Astrocyte (in vitro differentiated cells and primary cell): ENCODE results near the gene PAOX. TPM values are rescaled to one million over a fixed set of nuclear protein-coding genes. Genes with fewer than 3 reads are reported as not detected.

Source experiments
- DNase-seq: peaks from one replicate; pipeline ENCODE4 v3.0.0-alpha.2; 2010; ENCODE audit warnings: low read depth
- FAIRE-seq: peaks from 2 replicates; lab custom pipeline; 2011; peaks lifted over from hg19 to GRCh38; lab: Jason Lieb, UNC
- H2AFZ ChIP-seq: 2 replicates; pipeline ENCODE4 v1.6.0; 2012; ENCODE audit warnings: low read depth, low read length, inconsistent platforms
- H3K27ac ChIP-seq: 2 replicates; pipeline ENCODE4 v1.5.1; 2011; ENCODE audit warnings: low read depth, low read length, inconsistent platforms
- H3K27me3 ChIP-seq: 2 replicates; pipeline ENCODE4 v1.6.0; 2011; ENCODE audit warnings: low read length, inconsistent platforms; ENCODE audit not compliant: insufficient read depth
- H3K36me3 ChIP-seq: 2 replicates; pipeline ENCODE4 v1.5.1; 2011; ENCODE audit warnings: low read length, inconsistent platforms; ENCODE audit not compliant: insufficient read depth
- H3K4me1 ChIP-seq: 2 replicates; pipeline ENCODE4 v1.5.1; 2011; ENCODE audit warnings: low read length, inconsistent platforms; ENCODE audit not compliant: insufficient read depth
- H3K4me2 ChIP-seq: 2 replicates; pipeline ENCODE4 v1.6.0; 2012; ENCODE audit warnings: low read length, inconsistent platforms
- H3K4me3 ChIP-seq: 2 replicates; pipeline ENCODE4 v1.5.1; 2011; ENCODE audit warnings: low read depth, mild to moderate bottlenecking, low read length, inconsistent platforms; ENCODE audit not compliant: insufficient read depth
- H3K79me2 ChIP-seq: 2 replicates; pipeline ENCODE4 v1.6.0; 2012; ENCODE audit warnings: mild to moderate bottlenecking, low read length, inconsistent platforms; ENCODE audit not compliant: insufficient read depth
- H3K9ac ChIP-seq: 2 replicates; pipeline ENCODE4 v1.6.0; 2012; ENCODE audit warnings: mild to moderate bottlenecking, low read length, inconsistent platforms
- H3K9me3 ChIP-seq: 2 replicates; pipeline ENCODE4 v1.5.1; 2012; ENCODE audit warnings: low read depth, mild to moderate bottlenecking, low read length, inconsistent platforms; ENCODE audit not compliant: insufficient read depth
- H4K20me1 ChIP-seq: 2 replicates; pipeline ENCODE4 v1.6.0; 2012; ENCODE audit warnings: low read length, inconsistent platforms; ENCODE audit not compliant: insufficient read depth
- H3K27ac Mint-ChIP-seq: one replicate; pipeline ENCODE4 v1.8.0; 2021; ENCODE audit warnings: mild to moderate bottlenecking, mixed read lengths; ENCODE audit not compliant: unreplicated experiment
- H3K27me3 Mint-ChIP-seq: one replicate; pipeline ENCODE4 v1.8.0; 2021; ENCODE audit warnings: low read depth, mixed read lengths; ENCODE audit not compliant: unreplicated experiment
- H3K36me3 Mint-ChIP-seq: one replicate; pipeline ENCODE4 v1.8.0; 2021; ENCODE audit warnings: low read depth, mixed read lengths; ENCODE audit not compliant: unreplicated experiment
- H3K4me1 Mint-ChIP-seq: one replicate; pipeline ENCODE4 v1.8.0; 2021; ENCODE audit warnings: low read depth, mixed read lengths; ENCODE audit not compliant: unreplicated experiment
- H3K4me3 Mint-ChIP-seq: one replicate; pipeline ENCODE4 v1.8.0; 2021; ENCODE audit warnings: mild to moderate bottlenecking, moderate library complexity, mixed read lengths; ENCODE audit not compliant: unreplicated experiment
- H3K9me3 Mint-ChIP-seq: one replicate; pipeline ENCODE4 v1.8.0; 2021; ENCODE audit warnings: mild to moderate bottlenecking, mixed read lengths; ENCODE audit not compliant: unreplicated experiment
- EZH2 ChIP-seq: IDR thresholded peaks from 2 replicates; pipeline ENCODE4 v1.6.1; 2012; ENCODE audit warnings: mild to moderate bottlenecking, low read length, inconsistent platforms; ENCODE audit not compliant: insufficient read depth
- total RNA-seq: library from RNA; stranded (reverse); gene quantifications from 2 replicates; pipeline ENCODE4 v1.2.1, GENCODE V29; 2021
- TF ChIP-seq, protein P1 (sequence below): IDR thresholded peaks from 2 replicates; pipeline ENCODE4 v1.5.1; 2011; ENCODE audit warnings: low read depth, mild to moderate bottlenecking, inconsistent platforms, low read length, moderate library complexity; ENCODE audit not compliant: insufficient read depth

The PAOX gene
- total RNA-seq, 1 donor from 2014 or later = 7.9 TPM

DNA sequence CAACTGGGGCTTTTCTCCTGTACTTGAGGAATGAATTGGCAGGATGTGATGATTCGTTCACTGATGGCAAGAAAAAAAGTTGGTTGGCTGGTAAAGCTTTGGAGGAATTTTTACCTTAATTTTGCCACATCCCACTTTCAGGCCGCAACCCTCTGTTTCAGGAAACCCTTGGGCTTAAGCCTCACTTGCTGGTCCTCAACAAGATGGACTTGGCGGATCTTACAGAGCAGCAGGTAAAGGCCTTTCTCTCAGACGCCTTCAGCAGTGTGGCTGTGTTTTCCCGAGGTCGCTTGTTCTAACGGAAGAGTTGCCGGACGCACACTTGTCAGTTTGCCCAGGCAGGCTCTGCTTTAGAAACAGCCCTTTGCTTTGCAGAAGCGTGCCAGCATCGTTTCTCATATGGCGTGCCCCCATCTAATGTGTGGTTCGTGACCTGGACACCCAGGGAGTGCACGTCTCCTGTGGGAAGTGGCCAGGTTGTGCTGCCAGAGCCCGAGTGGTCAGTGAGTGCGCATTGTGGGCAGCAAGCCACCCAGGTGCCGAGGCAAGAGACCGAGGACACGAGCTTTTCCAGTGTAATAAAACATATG lies 17.1 kb downstream of the PAOX start:
- no peak overlapping the region for H3K4me2 ChIP-seq
- peaks cover 6% of the 10 kb centered on the region for H3K4me1 ChIP-seq
- Mint-ChIP-seq H3K4me1 (peaks cover 24% of the 10 kb centered on the region), H3K36me3 (peaks cover 19% of the 10 kb centered on the region), H3K9me3 (no peaks in the 10 kb centered on the region), H3K27ac (no peak overlapping the region), H3K27me3 (no peaks in the 10 kb centered on the region), H3K4me3 (peak overlapping the region; percentile 92)
- no peak overlapping the region for H2AFZ ChIP-seq
- peaks cover 55% of the 10 kb centered on the region for H3K79me2 ChIP-seq
- no peaks in the 10 kb centered on the region for H3K9me3 ChIP-seq
- no peaks in the 10 kb centered on the region for H3K27me3 ChIP-seq
- H3K4me3 ChIP-seq = no peak overlapping the region
- no peak for DNase-seq
- peaks cover 11% of the 10 kb centered on the region for H3K36me3 ChIP-seq
- no peak overlapping the region for H3K9ac ChIP-seq
- no peak overlapping the region for H3K27ac ChIP-seq
- peaks cover 7% of the 10 kb centered on the region for H4K20me1 ChIP-seq
- FAIRE-seq = no peak
- TF ChIP-seq, protein P1, sequence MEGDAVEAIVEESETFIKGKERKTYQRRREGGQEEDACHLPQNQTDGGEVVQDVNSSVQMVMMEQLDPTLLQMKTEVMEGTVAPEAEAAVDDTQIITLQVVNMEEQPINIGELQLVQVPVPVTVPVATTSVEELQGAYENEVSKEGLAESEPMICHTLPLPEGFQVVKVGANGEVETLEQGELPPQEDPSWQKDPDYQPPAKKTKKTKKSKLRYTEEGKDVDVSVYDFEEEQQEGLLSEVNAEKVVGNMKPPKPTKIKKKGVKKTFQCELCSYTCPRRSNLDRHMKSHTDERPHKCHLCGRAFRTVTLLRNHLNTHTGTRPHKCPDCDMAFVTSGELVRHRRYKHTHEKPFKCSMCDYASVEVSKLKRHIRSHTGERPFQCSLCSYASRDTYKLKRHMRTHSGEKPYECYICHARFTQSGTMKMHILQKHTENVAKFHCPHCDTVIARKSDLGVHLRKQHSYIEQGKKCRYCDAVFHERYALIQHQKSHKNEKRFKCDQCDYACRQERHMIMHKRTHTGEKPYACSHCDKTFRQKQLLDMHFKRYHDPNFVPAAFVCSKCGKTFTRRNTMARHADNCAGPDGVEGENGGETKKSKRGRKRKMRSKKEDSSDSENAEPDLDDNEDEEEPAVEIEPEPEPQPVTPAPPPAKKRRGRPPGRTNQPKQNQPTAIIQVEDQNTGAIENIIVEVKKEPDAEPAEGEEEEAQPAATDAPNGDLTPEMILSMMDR = no peak
- no peak for TF ChIP-seq EZH2

DNA sequence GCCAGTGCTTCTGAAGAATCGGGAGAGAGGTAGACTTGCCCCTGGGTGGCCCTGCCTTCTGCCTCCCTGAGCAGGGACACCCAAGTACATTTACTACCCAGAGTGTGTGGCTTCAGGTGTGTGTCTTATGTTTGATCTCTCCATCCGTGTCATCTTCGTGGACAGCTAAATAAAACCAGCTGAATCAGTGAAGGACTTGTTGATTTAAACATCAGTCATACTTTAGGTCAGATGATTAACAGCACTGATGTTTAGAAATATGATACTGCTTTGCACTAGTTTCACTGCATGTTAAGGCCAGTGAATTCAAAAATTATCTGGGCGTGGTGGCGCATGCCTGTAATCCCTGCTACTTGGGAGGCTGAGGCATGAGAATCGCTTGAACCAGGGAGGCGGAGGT lies 18.9 kb downstream of the PAOX start:
- peaks cover 9% of the 10 kb centered on the region for H4K20me1 ChIP-seq
- peaks cover 17% of the 10 kb centered on the region for H3K36me3 Mint-ChIP-seq
- peaks cover 58% of the 10 kb centered on the region for H3K79me2 ChIP-seq
- H3K9ac ChIP-seq = no peak overlapping the region
- no peaks in the 10 kb centered on the region for H3K9me3 Mint-ChIP-seq
- peaks cover 26% of the 10 kb centered on the region for H3K4me1 Mint-ChIP-seq
- H2AFZ ChIP-seq = no peak overlapping the region
- no peaks in the 10 kb centered on the region for H3K9me3 ChIP-seq
- TF ChIP-seq EZH2 = no peak
- TF ChIP-seq, protein P1 = no peak
- FAIRE-seq = no peak
- no peak overlapping the region for H3K4me2 ChIP-seq
- H3K27ac ChIP-seq = no peak overlapping the region
- H3K4me1 ChIP-seq = peaks cover 6% of the 10 kb centered on the region
- no peak overlapping the region for H3K4me3 Mint-ChIP-seq
- no peak overlapping the region for H3K4me3 ChIP-seq
- DNase-seq = no peak
- no peak overlapping the region for H3K27ac Mint-ChIP-seq
- no peaks in the 10 kb centered on the region for H3K27me3 Mint-ChIP-seq
- H3K36me3 ChIP-seq = peaks cover 15% of the 10 kb centered on the region
- no peaks in the 10 kb centered on the region for H3K27me3 ChIP-seq

DNA sequence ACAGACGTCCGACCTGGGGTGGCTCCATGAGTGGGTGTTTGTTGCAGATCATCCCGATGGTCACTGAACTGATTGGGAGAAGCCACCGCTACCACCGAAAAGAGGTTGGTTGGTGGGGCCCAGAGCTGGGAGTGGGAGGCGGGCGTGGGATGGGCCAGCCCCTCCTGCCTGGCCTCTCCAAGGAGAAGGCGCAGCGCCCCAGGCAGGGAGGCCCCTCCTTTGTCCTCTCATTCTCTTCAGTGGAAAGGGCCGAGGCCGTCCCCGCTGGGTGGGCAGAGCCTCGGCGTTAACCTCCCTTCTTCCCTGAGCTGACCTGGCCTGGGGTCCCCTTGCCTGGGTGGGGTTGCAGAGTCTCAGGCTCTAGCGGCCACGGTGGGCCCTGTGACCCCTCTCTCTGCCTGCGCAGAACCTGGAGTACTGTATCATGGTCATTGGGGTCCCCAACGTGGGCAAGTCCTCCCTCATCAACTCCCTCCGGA lies 20.1 kb downstream of the PAOX start:
- no peak overlapping the region for H3K4me3 ChIP-seq
- no peak for TF ChIP-seq EZH2
- TF ChIP-seq, protein P1 = no peak
- H3K27ac Mint-ChIP-seq = no peak overlapping the region
- H3K36me3 ChIP-seq = peaks cover 22% of the 10 kb centered on the region
- H3K4me1 Mint-ChIP-seq = peaks cover 29% of the 10 kb centered on the region
- H2AFZ ChIP-seq = no peak overlapping the region
- DNase-seq = no peak
- H3K27ac ChIP-seq = no peak overlapping the region
- H3K4me2 ChIP-seq = no peak overlapping the region
- peaks cover 9% of the 10 kb centered on the region for H4K20me1 ChIP-seq
- H3K36me3 Mint-ChIP-seq = peaks cover 24% of the 10 kb centered on the region
- H3K9ac ChIP-seq = no peak overlapping the region
- no peak for FAIRE-seq
- no peaks in the 10 kb centered on the region for H3K27me3 Mint-ChIP-seq
- no peaks in the 10 kb centered on the region for H3K9me3 Mint-ChIP-seq
- peaks cover 6% of the 10 kb centered on the region for H3K4me1 ChIP-seq
- H3K27me3 ChIP-seq = no peaks in the 10 kb centered on the region
- H3K4me3 Mint-ChIP-seq = no peak overlapping the region
- peaks cover 63% of the 10 kb centered on the region for H3K79me2 ChIP-seq
- no peaks in the 10 kb centered on the region for H3K9me3 ChIP-seq
